ENCODE results near the gene KCNC1.

KCNC1 gene

GRCh38 chr11:17742019-17742418 is 7.4 kb downstream of the KCNC1 start:
- Histone ChIP-seq H3K4me1 (no peaks in the 10 kb centered on the region), H3K4me3 (ENCODE audit: low read depth, low read length) (no peak overlapping the region), H3K27me3 (no peaks in the 10 kb centered on the region), H3K36me3 (no peaks in the 10 kb centered on the region), H3K9me3 (no peaks in the 10 kb centered on the region)
- DNase-seq, result no peak
- TF ChIP-seq, protein P1, sequence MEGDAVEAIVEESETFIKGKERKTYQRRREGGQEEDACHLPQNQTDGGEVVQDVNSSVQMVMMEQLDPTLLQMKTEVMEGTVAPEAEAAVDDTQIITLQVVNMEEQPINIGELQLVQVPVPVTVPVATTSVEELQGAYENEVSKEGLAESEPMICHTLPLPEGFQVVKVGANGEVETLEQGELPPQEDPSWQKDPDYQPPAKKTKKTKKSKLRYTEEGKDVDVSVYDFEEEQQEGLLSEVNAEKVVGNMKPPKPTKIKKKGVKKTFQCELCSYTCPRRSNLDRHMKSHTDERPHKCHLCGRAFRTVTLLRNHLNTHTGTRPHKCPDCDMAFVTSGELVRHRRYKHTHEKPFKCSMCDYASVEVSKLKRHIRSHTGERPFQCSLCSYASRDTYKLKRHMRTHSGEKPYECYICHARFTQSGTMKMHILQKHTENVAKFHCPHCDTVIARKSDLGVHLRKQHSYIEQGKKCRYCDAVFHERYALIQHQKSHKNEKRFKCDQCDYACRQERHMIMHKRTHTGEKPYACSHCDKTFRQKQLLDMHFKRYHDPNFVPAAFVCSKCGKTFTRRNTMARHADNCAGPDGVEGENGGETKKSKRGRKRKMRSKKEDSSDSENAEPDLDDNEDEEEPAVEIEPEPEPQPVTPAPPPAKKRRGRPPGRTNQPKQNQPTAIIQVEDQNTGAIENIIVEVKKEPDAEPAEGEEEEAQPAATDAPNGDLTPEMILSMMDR (IDR thresholded peaks at IDR 0.05; ENCODE audit: low read depth, low read length), result no peak

GRCh38 chr11:17743026-17743807 is 8.6 kb downstream of the KCNC1 start:
- no peak for DNase-seq
- Histone ChIP-seq H3K27me3 (no peaks in the 10 kb centered on the region), H3K4me3 (ENCODE audit: low read depth, low read length) (no peak overlapping the region), H3K36me3 (no peaks in the 10 kb centered on the region), H3K4me1 (no peaks in the 10 kb centered on the region), H3K9me3 (no peaks in the 10 kb centered on the region)
- TF ChIP-seq, protein P1 (IDR thresholded peaks at IDR 0.05; ENCODE audit: low read depth, low read length), result no peak

DNA sequence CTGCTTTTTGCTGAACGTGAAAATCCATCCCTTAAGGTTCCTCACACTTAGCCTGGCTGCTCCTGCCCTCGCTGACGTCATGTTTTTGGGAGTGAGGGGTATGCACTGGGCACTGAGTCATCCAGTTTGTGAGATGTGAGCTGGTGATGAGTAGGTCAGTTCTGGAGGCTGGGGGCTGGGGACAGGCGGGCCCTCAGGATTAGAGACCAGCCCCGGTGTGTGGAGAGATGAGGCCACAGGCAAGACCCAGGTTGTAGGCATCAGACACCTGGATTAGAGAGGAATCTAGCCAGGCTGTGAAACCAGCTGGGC is 9.2 kb downstream of the KCNC1 start:
- DNase-seq, result no peak
- TF ChIP-seq, protein P1 (IDR thresholded peaks at IDR 0.05; ENCODE audit: low read depth, low read length), result no peak
- Histone ChIP-seq H3K36me3 (no peaks in the 10 kb centered on the region), H3K9me3 (no peaks in the 10 kb centered on the region), H3K4me3 (ENCODE audit: low read depth, low read length) (no peak overlapping the region), H3K4me1 (no peaks in the 10 kb centered on the region), H3K27me3 (no peaks in the 10 kb centered on the region)

DNA sequence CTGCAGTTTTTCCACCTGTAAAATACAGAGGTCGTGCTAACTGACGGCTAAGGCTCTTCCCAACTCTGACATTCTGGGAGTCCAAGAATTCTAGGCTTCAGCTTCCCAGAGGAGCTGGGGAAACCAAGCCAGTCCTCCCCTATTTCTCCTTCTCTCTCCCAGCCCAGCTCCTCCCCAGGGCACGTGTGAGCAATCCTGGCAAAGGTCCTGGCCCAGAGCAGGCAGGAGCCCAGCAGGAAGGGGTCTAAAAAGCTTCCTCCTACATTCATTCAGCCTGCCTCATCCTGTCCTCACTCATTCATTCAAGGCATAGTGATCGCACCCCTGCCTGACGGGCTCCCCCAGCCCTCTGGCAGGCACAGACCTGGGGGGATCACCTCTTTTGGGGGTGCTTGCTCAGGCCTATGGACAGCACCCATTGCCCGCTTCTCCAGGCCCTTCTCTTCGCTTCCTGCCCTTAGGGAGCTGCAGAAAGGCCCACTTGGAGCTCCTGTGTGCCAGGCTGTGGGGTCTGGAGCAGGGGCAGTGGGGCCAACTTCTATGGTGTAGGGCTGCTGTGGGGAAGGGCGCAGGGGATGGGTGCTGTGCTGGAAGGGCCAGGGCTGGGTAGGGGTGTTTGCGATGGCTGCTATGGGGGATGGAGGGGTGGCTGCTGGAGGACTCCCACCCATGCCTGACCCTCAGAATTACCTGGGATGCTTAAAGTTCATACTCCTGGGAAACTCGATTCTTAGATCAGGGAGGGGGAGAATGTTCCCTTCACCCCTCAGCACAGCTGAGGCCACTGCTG is 9.8 kb downstream of the KCNC1 start:
- H3K9me3 ChIP-seq, result no peaks in the 10 kb centered on the region
- H3K36me3 ChIP-seq, result no peaks in the 10 kb centered on the region
- no peak for DNase-seq
- no peaks in the 10 kb centered on the region for H3K27me3 ChIP-seq
- H3K4me1 ChIP-seq, result no peaks in the 10 kb centered on the region
- H3K4me3 ChIP-seq (ENCODE audit: low read depth, low read length), result no peak overlapping the region
- TF ChIP-seq, protein P1 (IDR thresholded peaks at IDR 0.05; ENCODE audit: low read depth, low read length), result no peak

GRCh38 chr11:17745023-17745772 is 10.6 kb downstream of the KCNC1 start:
- TF ChIP-seq, protein P1 (IDR thresholded peaks at IDR 0.05; ENCODE audit: low read depth, low read length), result no peak
- H3K4me3 ChIP-seq (ENCODE audit: low read depth, low read length), result no peak overlapping the region
- DNase-seq, result no peak
- no peaks in the 10 kb centered on the region for H3K4me1 ChIP-seq
- H3K36me3 ChIP-seq, result no peaks in the 10 kb centered on the region
- H3K9me3 ChIP-seq, result no peaks in the 10 kb centered on the region
- H3K27me3 ChIP-seq, result no peaks in the 10 kb centered on the region
